ENCODE data around the gene ARHGAP26.

ARHGAP26 gene

DNA sequence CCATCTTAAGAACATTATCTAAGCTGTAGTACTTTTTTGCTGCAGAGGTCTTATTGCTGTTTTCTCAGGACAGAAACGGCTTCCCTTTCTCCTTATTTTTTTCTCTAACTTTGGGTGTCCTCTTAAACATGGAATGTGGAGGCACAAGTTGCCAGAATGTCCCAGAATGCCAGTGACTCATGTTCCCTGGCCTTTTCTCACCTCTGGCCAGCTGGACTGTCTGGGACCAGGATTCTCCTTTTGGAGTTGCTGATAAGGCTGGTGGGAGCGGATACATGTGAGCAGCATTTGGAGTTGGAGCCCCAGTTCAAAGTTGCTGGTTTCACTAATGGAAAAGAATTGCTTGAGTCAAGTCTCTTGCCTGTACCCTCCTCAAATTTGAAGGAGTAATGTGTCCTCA is 112.8 kb downstream of the ARHGAP26 start:
- TF ChIP-seq, protein P1, sequence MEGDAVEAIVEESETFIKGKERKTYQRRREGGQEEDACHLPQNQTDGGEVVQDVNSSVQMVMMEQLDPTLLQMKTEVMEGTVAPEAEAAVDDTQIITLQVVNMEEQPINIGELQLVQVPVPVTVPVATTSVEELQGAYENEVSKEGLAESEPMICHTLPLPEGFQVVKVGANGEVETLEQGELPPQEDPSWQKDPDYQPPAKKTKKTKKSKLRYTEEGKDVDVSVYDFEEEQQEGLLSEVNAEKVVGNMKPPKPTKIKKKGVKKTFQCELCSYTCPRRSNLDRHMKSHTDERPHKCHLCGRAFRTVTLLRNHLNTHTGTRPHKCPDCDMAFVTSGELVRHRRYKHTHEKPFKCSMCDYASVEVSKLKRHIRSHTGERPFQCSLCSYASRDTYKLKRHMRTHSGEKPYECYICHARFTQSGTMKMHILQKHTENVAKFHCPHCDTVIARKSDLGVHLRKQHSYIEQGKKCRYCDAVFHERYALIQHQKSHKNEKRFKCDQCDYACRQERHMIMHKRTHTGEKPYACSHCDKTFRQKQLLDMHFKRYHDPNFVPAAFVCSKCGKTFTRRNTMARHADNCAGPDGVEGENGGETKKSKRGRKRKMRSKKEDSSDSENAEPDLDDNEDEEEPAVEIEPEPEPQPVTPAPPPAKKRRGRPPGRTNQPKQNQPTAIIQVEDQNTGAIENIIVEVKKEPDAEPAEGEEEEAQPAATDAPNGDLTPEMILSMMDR (IDR thresholded peaks at IDR 0.05; ENCODE audit: insufficient read depth, low read depth, low read length, missing control alignments) = no peak
- no peak for DNase-seq (ENCODE audit: low read depth)
- H3K4me3 ChIP-seq (ENCODE audit: low read depth, low read length) = no peak overlapping the region

DNA sequence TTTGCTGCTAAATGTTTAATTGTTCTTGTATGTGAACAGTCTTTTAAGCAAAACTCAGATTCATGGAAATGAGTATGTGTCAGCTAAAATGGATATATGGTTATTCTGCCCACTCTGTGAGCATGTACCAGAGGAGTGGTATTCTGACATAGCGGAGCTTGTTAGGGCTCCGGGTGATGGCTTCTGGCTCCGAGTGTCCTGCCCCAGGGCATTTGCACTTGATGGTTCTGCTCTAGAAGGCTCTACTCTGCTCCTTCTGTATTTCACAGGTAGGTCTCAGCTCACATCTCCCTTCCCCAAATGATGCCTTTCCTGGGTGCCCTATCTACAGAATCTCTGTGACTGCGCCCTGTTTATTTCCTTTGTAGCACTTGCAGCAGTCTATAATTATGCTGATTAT is 113.3 kb downstream of the ARHGAP26 start:
- TF ChIP-seq, protein P1 (IDR thresholded peaks at IDR 0.05; ENCODE audit: insufficient read depth, low read depth, low read length, missing control alignments) = no peak
- H3K4me3 ChIP-seq (ENCODE audit: low read depth, low read length) = no peak overlapping the region
- no peak for DNase-seq (ENCODE audit: low read depth)

DNA sequence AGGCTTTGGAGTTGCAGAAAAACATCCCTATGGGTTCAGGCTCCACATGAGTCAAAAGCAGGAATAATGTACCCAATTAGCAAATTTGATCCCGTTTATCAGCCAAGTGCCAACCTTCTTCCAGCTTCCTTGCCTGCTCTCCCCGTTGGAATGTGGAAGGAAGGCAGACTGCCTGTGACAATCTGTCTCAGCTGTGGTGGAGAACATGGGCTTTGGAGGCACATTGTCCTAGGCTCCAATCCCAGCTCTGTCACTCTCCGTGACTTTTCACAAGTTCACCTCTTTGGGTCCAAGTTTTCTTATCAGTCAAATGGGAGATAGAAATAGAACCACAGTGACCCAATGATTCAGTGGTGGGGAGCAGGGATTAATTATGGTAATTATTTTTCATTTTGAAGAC is 113.9 kb downstream of the ARHGAP26 start:
- TF ChIP-seq, protein P1 (IDR thresholded peaks at IDR 0.05; ENCODE audit: insufficient read depth, low read depth, low read length, missing control alignments) = no peak
- H3K4me3 ChIP-seq (ENCODE audit: low read depth, low read length) = no peak overlapping the region
- DNase-seq (ENCODE audit: low read depth) = no peak

DNA sequence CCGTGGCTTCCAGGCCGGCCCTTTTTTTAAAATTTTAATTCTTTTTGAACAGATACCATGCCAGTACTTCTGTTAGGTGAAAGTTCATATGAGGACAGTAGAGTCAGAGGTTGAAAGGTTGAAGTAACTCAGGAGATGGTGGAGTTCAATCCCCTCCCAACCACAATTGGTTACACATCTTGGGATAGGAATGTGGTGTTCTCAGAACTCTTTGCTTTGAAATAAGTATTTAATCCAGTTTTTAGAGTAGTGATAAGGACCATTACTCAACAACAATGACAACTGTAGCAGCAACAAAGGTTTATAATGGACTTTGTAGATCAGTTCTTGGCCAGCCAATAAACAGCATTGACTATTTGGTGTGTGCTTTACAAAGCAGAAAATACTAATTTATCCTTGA is 116.0 kb downstream of the ARHGAP26 start:
- TF ChIP-seq, protein P1 (IDR thresholded peaks at IDR 0.05; ENCODE audit: insufficient read depth, low read depth, low read length, missing control alignments) = no peak
- DNase-seq (ENCODE audit: low read depth) = no peak
- no peak overlapping the region for H3K4me3 ChIP-seq (ENCODE audit: low read depth, low read length)

DNA sequence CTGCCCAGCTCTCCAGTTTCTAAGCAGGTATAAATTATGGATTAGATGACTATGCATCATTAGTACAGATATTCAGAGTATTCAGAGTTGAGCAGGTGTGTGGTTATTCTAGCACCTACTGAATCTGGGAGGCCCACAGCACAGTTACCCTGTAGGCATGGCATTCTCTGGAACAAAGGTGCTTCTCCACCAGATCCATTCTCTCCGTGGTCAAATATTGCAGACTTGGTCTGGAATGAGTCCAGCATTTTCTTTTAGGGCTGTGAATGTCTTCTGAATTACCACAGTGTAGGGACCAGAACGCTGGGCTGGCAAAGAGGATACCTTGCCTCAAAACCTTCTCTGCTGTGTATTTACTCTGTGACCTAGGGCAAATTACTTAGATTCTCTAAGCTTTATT is 116.8 kb downstream of the ARHGAP26 start:
- TF ChIP-seq, protein P1 (IDR thresholded peaks at IDR 0.05; ENCODE audit: insufficient read depth, low read depth, low read length, missing control alignments) = no peak
- no peak overlapping the region for H3K4me3 ChIP-seq (ENCODE audit: low read depth, low read length)
- DNase-seq (ENCODE audit: low read depth) = no peak

DNA sequence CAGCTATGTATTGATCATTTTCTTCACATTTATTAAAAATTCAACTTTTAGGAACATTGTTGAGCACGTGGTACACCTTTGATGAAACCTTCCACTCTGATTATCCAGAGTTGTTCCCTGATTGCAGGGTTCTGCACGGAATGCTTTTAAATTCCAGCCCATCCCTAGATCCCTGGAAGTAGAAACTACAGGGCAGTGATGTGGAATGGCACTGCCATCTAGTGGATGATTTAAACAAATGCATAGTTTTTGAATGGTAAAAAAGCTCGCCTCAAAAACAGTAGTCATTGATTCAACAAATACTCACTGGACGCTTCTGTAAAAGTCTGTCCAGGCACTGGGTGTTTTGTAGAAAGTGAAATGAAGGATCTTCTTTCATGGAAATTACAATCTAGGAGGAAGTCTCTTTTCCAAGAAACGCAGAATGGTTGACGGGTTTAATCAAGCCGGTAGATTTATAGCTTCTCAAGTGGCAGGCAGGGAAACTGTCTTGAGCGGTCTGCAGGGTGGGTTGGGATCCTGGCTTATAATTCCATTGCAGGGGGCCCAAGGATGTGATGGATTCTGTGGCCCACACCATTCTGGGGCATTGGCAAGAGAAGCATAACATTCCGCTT is 118.4 kb downstream of the ARHGAP26 start:
- peak; percentile 23 for DNase-seq (ENCODE audit: low read depth)
- TF ChIP-seq, protein P1 (IDR thresholded peaks at IDR 0.05; ENCODE audit: insufficient read depth, low read depth, low read length, missing control alignments) = peak; percentile 64
- H3K4me3 ChIP-seq (ENCODE audit: low read depth, low read length) = no peak overlapping the region

DNA sequence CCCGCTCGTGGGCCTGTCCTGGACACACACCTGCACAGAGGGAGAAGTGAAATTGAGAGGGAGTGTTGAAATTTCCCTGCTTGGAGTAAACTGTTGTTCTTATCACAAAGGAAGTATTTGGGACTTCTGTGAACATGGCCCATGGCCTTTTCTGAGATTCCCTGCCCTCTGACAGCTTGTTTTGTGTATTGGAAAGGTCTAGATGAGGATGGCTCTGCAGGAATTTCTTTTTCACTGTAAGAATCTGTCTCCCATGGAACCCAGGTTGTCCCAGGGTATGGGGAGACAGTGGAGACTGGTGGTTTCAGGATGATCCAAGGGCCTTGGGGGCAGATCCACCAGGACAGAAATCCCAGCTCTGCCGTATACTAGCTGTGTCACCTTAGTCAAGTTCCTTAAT is 121.8 kb downstream of the ARHGAP26 start:
- no peak for DNase-seq (ENCODE audit: low read depth)
- TF ChIP-seq, protein P1 (IDR thresholded peaks at IDR 0.05; ENCODE audit: insufficient read depth, low read depth, low read length, missing control alignments) = no peak
- H3K4me3 ChIP-seq (ENCODE audit: low read depth, low read length) = no peak overlapping the region
